Lung microvascular endothelial cell (primary cell): ENCODE data around the gene PRKAR1B. TPM values are rescaled to one million over a fixed set of nuclear protein-coding genes. Genes with fewer than 3 reads are reported as not detected.

ENCODE experiments used
- total RNA-seq: library from RNA; depleted of rRNA; stranded (reverse); fragments of >200 nt; gene quantifications from 2 replicates; pipeline ENCODE4 v1.2.1, GENCODE V29; 2014

Gene PRKAR1B
- total RNA-seq, 1 donor from 2014 or later: 71.8 TPM

Other genes starting within 250 kb of the PRKAR1B start
- gene PDGFA, start 207.4 kb downstream of the PRKAR1B start, total RNA-seq: 46.2 and 94.8 TPM in 2 replicates
- 10.0 and 12.1 TPM in 2 replicates for gene DNAAF5, start 582 bp downstream of the PRKAR1B start, total RNA-seq
- 73.0 and 94.8 TPM in 2 replicates for gene SUN1, start 105.2 kb upstream of the PRKAR1B start, total RNA-seq
- 34.2 and 38.3 TPM in 2 replicates for gene GET4, start 149.3 kb upstream of the PRKAR1B start, total RNA-seq
- 1.7 and 3.2 TPM in 2 replicates for gene ADAP1, start 227.4 kb upstream of the PRKAR1B start, total RNA-seq
- 3.9 and 5.4 TPM in 2 replicates for gene COX19, start 248.3 kb upstream of the PRKAR1B start, total RNA-seq